Stimulated activated naive CD4-positive, alpha-beta T cell treated with Interleukin-2 at 50 U/mL for 16 hours (primary cell): ENCODE measurements around the gene CDKN2AIPNL.
"Not testable (repeated sequence)": the region's sequence is repeated elsewhere in the genome, so short reads cannot be mapped to it uniquely, and the experiment has no call there.

Experiments
- DNase-seq: peaks from one replicate; lab custom pipeline; 2025; lab: John Stamatoyannopoulos, UW

The CDKN2AIPNL gene

DNA sequence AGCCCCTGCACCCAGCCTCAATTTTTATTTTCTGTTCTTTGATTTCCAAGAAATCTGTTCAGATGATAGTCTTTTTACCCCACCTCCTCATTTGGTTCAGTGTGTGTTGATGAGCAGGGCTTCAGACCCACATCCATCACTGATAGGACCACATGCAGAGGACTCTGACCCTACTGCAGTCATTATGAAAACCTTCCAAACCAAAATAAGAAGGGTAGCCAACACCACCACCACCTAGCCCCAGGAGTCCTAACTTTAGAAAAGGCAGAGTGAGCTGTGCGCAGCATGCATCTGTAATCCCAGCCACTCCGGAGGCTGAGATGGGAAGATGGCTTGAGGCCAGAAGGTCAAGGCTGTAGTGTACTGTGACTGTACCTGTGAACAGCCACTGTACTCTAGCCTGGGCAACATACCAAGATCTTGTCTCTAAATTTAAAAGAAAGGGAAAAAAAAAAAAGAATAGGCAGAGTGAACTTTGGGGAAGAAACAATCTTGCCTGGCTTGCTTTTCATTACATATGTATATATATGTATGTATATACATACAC is 13.0 kb downstream of the CDKN2AIPNL start:
- no peak for DNase-seq

DNA sequence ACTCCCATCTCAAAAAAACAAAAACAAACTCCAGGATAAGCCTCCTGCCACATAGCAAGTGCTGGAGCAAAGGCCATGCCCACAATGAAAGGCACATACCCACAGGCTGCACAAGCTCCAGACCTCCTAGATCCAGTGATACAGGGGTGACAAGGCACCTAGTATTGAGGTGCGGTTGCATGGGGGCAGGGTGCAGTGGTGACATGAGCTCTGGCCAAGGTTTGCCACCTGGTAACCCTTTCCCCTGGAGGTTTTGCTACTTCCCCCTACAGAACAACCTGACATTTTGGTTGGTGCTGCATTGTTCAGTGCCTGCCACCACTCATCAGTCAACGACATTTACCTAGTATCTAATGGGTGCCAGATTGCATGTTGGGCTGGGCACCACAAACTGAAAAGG is 14.5 kb downstream of the CDKN2AIPNL start:
- DNase-seq = no peak

DNA sequence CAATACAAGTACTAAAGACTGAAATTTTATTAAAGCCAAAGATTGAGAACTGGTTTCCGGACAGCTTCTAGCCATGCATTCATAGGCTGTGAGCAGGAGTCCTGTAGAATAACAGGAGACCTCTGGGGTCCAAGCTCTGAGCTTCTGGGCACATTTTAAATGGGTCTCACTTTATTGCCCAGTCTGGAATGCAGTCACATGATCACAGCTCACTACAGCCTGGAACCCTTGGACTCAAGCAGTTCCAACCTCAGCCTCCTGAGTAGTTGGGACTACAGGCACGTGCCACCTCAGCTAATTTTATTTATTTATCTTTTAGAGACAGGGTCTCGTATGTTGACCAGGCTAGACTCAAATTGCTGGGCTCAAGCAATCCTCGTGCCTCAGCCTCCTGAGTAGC is 15.4 kb downstream of the CDKN2AIPNL start:
- no peak for DNase-seq

DNA sequence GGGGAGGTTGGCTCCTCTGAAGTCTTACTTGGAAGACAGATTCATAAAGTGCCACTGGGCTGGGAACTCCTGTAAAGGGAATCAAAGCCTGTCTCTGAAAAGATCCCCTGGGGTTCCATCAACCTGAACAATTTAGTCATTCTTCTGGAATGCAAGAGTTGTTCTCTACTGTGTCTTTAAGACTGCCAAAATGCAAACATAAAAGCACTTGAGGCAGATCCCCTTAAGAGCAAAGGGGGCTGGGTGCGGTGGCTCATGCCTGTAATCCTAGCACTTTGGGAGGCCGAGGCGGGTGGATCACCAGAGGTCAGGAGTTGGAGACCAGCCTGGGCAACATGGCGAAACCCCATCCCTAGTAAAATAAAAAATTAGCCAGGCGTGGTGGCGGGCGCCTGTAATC is 16.7 kb downstream of the CDKN2AIPNL start:
- no peak for DNase-seq

DNA sequence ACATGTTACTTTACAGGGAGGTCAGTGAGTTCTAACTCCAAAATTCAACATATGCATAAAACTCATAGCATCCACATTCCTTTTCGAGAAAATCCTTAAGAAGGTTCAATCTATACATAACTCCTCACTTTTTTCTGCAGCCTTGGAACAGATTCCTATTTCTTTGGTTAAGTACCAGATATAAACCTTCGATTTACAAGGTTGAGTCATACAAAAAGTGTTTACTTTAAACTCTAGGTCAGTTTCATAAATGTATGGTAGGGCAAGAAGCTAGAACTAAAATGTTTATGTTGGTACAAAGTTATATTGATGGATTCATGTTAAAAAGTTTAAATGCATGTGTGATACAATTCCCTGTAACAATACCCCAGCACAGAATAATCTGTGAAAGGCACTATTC is 19.4 kb downstream of the CDKN2AIPNL start:
- no peak for DNase-seq

DNA sequence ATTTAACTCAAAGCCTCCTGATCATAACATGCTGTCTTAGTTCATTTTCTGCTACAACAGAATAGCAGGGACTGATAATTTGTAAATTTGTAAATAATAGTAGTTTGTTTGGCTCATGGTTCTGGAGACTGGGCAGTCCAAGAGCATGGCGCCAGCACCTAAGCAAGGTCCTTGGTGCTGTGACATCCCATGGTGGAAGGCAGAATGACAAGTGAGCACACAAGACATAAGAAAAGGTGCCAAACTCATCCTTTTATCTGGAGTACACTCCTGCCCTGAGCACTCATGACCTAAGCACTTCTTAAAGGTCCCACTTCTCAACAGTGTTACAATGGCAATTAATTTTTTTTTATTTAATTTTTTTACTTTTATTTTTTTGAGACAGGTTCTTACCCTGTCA is 24.2 kb downstream of the CDKN2AIPNL start:
- DNase-seq = no peak

DNA sequence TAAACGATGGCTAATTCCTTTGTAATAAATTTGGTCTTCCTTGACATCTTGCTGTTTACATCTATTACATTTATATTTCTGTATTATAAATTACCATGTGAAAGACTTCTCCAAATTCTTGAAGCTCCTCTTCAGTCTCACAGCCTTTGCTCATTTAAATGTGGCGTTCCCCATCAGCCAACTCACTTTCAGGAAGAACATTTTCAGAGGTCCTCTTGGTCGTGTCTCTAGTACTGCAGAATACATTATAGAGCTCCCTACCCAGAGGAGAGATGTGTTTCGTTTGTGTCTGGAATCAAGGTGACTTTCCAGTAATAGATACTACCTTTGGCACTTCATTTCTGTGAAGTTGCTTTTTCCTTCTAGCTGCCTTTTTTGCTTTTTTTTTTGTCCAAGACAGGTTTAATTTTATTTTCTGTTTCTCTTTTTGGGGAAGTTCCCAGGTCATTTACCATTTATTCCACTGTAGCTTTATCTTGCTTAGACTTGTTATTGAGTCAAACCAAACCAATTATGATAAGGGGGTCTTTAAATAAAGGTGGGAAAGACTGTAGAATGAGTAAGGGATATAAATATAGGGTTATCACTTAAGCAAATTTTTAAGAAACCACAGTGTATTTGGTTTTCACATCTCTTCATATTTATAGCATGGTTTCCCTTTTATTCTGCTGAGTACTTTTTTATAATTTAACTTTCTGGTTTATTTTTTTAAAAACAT is 27.5 kb downstream of the CDKN2AIPNL start:
- DNase-seq = no peak

DNA sequence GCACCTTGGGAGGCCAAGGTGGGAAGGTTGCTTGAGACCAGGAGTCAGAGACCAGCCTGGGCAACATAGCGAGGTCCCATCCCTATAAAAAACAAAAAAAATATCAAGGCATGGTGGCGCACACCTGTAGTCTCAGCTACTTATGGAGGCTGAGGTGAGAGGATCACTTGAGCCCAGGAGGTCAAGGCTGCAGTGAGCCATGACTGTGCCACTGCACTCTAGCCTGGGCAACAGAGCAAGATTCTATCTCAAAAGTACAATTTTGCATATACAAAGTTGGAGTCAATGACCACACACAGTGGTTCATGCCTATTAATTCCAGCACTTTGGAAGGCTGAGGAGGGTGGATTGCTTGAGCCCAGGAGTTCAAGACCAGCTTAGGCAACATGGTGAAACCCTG is 29.5 kb downstream of the CDKN2AIPNL start:
- DNase-seq = not testable (repeated sequence)

DNA sequence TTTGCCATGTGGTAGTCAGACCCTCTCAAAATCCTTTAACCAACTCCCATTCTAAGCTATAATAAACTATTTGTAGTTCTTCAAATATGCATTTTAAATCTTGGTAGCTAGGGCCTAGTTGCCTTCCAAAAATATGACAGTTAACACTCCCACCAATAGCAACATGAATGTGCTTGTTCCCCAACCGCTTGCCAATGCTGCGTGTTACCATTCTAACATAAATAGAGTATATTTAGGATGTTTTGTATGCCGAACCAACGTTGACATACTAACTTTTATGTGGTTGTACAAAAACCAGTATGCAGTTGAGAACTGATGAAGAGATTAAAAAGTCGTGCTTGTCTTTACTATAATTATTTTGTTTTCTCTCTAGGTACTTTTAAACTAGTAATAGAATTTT is 31.3 kb downstream of the CDKN2AIPNL start:
- DNase-seq = no peak

DNA sequence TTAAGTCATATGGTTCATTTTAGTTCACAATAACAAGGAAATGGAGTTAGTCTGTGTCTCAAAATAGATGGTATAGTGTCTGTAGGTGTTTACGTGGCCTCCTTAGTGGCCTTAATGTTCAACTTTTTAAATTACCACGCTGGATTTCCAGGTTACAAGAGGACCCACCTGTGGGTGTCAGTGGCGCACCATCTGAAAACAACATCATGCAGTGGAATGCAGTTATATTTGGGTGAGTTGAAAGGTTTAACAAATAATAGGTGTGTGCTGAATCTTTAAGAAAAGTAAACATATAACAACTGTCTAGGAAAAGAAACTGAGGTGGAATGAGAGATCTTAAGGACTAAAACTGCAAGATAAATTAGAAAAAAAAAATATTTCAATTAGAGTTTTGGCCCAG is 37.4 kb downstream of the CDKN2AIPNL start:
- no peak for DNase-seq

DNA sequence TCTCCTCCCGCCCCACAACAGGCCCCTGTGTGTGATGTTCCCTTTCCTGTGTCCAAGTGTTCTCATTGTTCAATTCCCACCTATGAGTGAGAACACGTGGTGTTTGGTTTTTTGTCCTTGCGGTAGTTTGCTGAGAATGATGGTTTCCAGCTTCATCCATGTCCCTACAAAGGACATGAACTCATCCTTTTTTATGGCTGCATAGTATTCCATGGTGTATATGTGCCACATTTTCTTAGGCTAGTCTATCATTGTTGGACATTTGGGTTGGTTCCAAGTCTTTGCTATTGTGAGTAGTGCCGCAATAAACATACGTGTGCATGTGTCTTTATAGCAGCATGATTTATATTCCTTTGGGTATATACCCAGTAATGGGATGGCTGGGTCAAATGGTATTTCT is 38.0 kb downstream of the CDKN2AIPNL start:
- DNase-seq = not testable (repeated sequence)

DNA sequence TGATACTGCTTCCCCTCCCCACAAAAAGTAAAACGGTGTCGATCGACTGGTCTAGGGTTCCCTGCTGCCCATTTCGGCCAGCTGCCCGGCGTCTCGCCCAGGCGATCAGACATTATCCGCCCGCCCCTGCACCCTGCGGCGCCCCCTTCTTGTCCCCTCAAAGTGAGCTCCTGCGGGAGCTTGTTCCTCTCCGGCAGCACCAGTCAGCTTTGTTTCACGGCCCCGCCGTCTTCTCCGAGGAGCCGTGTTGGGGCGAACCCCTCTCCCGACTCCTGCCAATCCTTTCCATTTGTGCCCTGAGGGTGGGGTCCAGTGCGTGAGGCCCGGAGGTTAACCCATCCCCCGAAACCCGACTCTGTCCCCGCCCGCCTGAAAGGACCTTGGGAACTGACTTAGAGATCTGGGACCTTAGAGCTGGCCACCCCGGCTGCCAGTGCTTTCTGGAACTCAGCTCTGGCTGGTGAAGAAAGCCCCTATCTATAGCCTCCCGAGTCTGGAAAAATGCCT is 39.8 kb downstream of the CDKN2AIPNL start:
- peak; percentile 47 for DNase-seq

DNA sequence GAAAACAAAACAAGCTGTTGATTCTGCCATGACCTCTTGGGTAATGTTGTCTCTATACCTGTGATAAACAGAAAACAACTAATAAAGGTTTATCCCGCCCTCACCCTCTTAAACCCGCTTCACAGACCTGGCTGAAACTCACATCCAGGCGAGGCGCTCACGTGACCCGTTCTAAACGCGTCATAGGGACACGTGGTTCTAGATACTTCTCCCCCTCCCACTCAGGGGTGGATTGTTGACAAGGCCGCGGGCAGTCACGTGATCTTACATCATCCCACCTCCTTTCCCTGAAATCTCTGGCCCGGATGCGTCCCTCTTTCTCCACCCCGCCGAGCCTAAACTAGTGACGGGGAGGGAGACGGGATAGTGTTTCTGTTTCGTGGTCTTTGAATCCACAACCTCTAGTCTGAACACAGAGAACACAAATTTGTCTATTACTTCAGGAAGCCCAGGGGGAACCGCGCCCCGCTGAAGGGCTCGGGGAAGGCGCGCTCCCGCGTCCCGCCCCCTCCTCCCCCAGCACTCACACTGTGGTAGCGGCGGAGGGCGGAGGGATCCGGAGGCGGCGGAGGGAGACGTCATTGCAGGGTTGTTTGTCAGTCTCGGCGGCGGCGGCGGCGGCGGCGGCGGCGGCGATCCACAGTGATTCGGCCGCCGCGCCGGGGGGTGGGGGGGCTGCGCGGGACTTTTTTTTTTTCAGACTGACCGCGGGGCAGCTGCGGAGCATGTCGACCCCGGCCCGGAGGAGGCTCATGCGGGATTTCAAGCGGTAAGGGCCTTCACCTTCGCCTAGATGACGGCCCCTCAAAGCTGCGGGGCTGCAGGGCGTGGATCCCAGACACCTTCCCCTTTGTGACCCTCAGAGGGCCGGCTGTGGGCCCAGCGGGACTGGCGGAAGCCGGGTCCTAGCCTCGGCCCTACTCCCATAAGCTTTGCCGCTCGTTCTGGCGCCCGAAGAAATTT is 40.5 kb downstream of the CDKN2AIPNL start, which contains the start of gene UBE2B:
UBE2B (plus strand) TSS at position 699 of the 963 bp plus-strand sequence; CDS start at position 726, 27 bp downstream.
- DNase-seq = peak; percentile 97

DNA sequence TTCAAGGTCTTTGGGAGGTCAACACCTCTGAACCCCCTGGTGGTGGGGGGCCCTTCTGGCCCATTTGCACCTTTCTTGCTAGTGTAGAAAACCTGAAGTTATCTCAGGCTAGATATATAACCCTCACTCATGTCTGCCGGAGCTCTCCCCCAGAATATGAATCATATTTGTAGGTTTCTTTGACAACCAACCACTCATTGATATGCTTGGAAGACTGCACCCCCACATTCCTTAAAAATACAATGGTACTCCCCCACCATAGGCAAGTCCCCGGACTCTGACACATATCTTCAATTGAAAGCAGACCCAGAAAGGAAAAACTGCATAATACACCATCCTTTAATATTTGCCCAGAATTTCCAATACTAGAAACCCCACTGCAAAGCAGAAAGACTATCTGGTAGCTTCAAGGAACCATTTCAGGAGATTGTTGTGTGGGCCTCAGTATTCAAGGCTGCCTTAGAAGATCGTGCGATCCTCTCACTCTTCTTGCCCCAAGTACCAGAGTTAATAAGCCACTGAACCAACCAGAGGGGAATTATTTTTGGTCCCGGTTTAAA is 41.3 kb downstream of the CDKN2AIPNL start:
- DNase-seq = no peak

DNA sequence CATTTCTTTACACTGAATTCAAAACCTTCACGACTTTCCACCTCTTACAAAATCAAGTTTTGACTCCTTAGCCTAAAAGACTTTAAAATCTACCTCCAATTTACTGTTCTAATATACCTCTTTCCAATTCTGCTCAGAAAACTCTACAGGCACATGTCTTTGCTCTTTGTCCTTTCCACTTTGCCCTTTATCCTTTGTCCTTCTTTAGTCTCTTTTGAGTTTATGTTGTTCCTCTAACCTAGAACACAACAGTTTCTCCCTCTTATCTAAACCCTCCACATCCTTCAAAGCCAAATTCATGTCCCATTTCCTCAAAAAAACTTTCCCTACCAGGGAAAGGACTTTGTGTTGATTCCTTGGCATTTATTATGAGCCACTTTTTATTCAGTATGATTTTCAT is 46.1 kb downstream of the CDKN2AIPNL start:
- no peak for DNase-seq

DNA sequence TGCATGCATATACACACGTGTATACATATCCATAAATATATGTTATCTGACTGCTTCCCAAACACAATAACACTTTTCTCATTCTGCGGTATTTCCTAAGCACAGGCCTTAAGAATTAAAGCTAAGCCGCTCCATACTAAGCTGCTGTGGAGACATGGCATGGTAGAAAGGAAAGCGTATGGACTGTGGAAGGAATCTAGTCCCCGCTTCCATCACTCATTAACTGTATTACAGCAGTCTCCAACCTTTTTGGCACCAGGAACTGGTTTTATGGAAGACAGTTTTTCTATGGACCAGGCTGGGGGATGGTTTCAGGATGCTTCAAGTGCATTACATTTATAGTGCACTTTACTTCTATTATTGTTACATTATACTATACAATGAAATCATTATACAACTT is 56.0 kb downstream of the CDKN2AIPNL start:
- no peak for DNase-seq
